ENCODE measurements around the gene MACC1.

Gene MACC1

GRCh38 chr7:20144801-20145200, 72.4 kb downstream of the MACC1 start:
- no peaks in the 10 kb centered on the region for H3K9me2 ChIP-seq (ENCODE audit: low read depth, low read length)
- no peaks in the 10 kb centered on the region for H3K9me3 ChIP-seq (ENCODE audit: low read length)
- H3K79me2 ChIP-seq (ENCODE audit: insufficient read depth, low read length) = no peaks in the 10 kb centered on the region
- H4K20me1 ChIP-seq (ENCODE audit: insufficient read depth, low read length) = no peaks in the 10 kb centered on the region
- H3K27me3 ChIP-seq (ENCODE audit: insufficient read depth, low read length) = no peaks in the 10 kb centered on the region
- H3K27ac ChIP-seq (ENCODE audit: low read depth, low read length, poor library complexity, severe bottlenecking) = no peak overlapping the region
- no peaks in the 10 kb centered on the region for H3K4me1 ChIP-seq (ENCODE audit: insufficient read depth, low read length, severe bottlenecking)
- no peak overlapping the region for H2AFZ ChIP-seq (ENCODE audit: low read length)
- TF ChIP-seq CTCF (IDR thresholded peaks at IDR 0.05; ENCODE audit: low read length) = no peak
- no peak for TF ChIP-seq EZH2 (IDR thresholded peaks at IDR 0.05; ENCODE audit: borderline replicate concordance, low read length)
- H3F3A ChIP-seq (ENCODE audit: insufficient read depth, low read length) = no peaks in the 10 kb centered on the region
- H3K36me3 ChIP-seq (ENCODE audit: insufficient read depth, low read length) = peaks cover 57% of the 10 kb centered on the region
- no peak overlapping the region for H3K4me3 ChIP-seq (ENCODE audit: low read depth, low read length, poor library complexity, severe bottlenecking)
- no peak overlapping the region for H3K4me2 ChIP-seq (ENCODE audit: low read length)
- no peak overlapping the region for H3K9ac ChIP-seq (ENCODE audit: low read length)

- Histone ChIP-seq H3K4me2 (ENCODE audit: low read length) (no peak overlapping the region), H3K4me1 (ENCODE audit: insufficient read depth, low read length, severe bottlenecking) (no peaks in the 10 kb centered on the region), H4K20me1 (ENCODE audit: insufficient read depth, low read length) (no peaks in the 10 kb centered on the region), H3K36me3 (ENCODE audit: insufficient read depth, low read length) (peaks cover 51% of the 10 kb centered on the region), H3K79me2 (ENCODE audit: insufficient read depth, low read length) (no peaks in the 10 kb centered on the region), H3K9me3 (ENCODE audit: low read length) (no peaks in the 10 kb centered on the region), H3K4me3 (ENCODE audit: low read depth, low read length, poor library complexity, severe bottlenecking) (no peak overlapping the region), H3K9me2 (ENCODE audit: low read depth, low read length) (no peaks in the 10 kb centered on the region), H3K27ac (ENCODE audit: low read depth, low read length, poor library complexity, severe bottlenecking) (no peak overlapping the region), H3F3A (ENCODE audit: insufficient read depth, low read length) (no peaks in the 10 kb centered on the region), H3K9ac (ENCODE audit: low read length) (no peak overlapping the region), H2AFZ (ENCODE audit: low read length) (no peak overlapping the region), H3K27me3 (ENCODE audit: insufficient read depth, low read length) (no peaks in the 10 kb centered on the region)
- TF ChIP-seq EZH2 (IDR thresholded peaks at IDR 0.05; ENCODE audit: borderline replicate concordance, low read length) (no peak), CTCF (IDR thresholded peaks at IDR 0.05; ENCODE audit: low read length) (no peak)
These were observed 75.5 kb downstream of the MACC1 start for GRCh38 chr7:20141666-20142065.

GRCh38 chr7:20141002-20141345, 76.2 kb downstream of the MACC1 start:
- Histone ChIP-seq H3K4me1 (ENCODE audit: insufficient read depth, low read length, severe bottlenecking) (no peaks in the 10 kb centered on the region), H2AFZ (ENCODE audit: low read length) (no peak overlapping the region), H3K9me2 (ENCODE audit: low read depth, low read length) (no peaks in the 10 kb centered on the region), H3K4me3 (ENCODE audit: low read depth, low read length, poor library complexity, severe bottlenecking) (no peak overlapping the region), H3K9ac (ENCODE audit: low read length) (no peak overlapping the region), H3K4me2 (ENCODE audit: low read length) (no peak overlapping the region), H3K27ac (ENCODE audit: low read depth, low read length, poor library complexity, severe bottlenecking) (no peak overlapping the region), H3F3A (ENCODE audit: insufficient read depth, low read length) (no peaks in the 10 kb centered on the region), H3K79me2 (ENCODE audit: insufficient read depth, low read length) (no peaks in the 10 kb centered on the region), H3K36me3 (ENCODE audit: insufficient read depth, low read length) (peaks cover 47% of the 10 kb centered on the region), H3K9me3 (ENCODE audit: low read length) (no peaks in the 10 kb centered on the region), H4K20me1 (ENCODE audit: insufficient read depth, low read length) (no peaks in the 10 kb centered on the region), H3K27me3 (ENCODE audit: insufficient read depth, low read length) (no peaks in the 10 kb centered on the region)
- TF ChIP-seq EZH2 (IDR thresholded peaks at IDR 0.05; ENCODE audit: borderline replicate concordance, low read length) (no peak), CTCF (IDR thresholded peaks at IDR 0.05; ENCODE audit: low read length) (no peak)

Measured in OCI-LY1 (cell line).